HG02571 (cell line): ENCODE data around the gene SMC5.
"Not testable (repeated sequence)": the region's sequence is repeated elsewhere in the genome, so short reads cannot be mapped to it uniquely, and the experiment has no call there.

Source experiments
- ATAC-seq: cut with Tn5 transposase; IDR thresholded peaks from one replicate; pipeline ENCODE4 v1.9.1; 2021; ENCODE audit warnings: mild to moderate bottlenecking, moderate library complexity; ENCODE audit not compliant: unreplicated experiment

SMC5 gene

DNA sequence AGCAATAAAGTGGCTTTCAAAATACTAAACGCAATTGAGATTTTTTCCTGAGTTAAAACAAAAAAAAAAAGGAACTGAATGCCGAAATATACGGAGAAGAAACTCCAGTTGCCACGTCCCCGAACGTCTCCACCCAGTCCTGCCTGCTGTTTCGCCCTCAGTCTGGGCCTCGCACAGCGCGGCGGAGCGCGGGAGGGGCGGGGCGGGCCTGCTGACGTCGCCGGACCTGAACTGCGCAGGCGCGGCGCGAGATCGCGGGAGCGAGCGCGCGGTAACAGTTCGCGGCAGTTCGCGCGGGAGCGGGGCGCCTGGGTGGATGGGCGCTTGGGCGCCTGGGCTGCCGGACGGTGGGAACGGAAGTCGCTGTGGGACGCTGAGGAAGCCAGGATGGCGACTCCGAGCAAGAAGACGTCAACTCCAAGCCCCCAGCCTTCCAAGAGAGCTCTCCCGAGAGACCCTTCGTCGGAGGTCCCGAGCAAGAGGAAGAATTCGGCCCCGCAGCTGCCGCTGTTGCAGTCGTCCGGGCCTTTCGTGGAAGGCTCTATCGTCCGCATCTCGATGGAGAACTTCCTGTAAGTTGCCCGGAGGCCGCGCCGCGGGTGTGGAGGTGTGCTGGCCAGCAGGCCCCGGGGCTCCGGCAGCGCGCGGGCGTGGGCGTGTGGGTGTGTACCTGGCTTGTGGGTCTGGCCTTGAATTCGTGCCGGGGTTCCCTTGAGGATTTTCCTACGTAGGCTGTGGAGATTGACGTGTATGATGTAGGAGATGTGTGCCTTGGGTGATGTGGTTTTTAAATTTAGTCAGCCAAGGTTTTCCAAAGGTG, at the start of gene SMC5:
Gene SMC5, plus strand, starts transcription at position 287 of the 820 bp plus-strand sequence. Its CDS starts 101 bp downstream, at position 388.
- peak; percentile 85 for ATAC-seq

DNA sequence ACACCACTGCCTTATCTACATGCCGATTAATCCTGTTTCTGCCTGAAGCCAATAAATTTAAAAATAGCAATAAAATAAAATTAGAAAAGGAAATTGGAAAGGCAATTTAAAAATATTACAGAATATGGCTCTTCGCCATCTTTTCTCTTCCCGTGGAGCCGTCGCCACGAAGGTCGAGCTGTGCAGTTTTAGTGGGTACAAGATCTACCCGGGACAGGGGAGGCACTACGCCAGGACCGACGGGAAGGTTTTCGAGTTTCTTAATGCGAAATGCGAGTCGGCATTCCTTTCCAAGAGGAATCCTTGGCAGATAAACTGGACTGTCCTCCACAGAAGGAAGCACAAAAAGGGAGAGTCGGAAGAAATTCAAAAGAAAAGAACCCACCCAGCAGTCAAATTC, 41.7 kb upstream of the SMC5 start:
- ATAC-seq = no peak

DNA sequence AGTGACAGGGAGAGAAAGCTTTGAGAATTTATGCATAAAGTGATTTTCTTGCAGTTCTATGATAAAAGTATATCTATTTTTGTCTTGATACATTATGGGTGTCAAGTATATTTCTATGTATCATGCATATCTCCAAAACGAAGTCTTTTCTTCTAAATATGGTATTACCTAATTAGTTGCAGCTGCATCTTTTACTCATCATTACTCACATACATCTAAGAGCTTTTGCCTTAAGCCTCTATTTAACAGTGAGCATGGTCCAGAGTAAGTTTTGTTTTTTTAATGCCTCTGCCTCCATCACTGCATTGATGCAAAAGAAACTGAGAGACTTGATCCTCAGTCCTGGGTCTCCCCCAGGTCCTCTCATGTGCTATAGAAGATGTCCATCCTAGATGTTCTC, 40.0 kb upstream of the SMC5 start:
- no peak for ATAC-seq

DNA sequence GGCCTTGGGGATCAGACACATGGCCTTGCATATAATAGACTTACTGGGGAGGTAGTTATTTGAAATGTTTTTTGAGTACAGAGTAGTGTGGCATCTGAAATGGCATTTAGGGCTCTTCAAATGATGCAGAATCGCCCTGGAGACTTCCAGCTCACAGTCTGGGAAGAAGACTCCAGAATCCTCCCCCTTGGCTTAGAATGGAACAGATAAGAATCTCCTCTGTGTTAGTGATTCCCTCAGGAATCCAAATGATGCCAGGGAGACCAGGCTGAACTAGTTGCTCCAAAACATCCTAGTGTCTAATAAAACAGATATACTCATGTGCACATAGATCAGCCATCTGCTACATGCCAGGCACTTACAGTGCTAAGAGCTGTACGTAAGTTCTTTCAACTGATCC, 38.6 kb upstream of the SMC5 start:
- no peak for ATAC-seq

- ATAC-seq = no peak
Observed at GRCh38 chr9:70222354-70222753, 36.4 kb upstream of the SMC5 start.

DNA sequence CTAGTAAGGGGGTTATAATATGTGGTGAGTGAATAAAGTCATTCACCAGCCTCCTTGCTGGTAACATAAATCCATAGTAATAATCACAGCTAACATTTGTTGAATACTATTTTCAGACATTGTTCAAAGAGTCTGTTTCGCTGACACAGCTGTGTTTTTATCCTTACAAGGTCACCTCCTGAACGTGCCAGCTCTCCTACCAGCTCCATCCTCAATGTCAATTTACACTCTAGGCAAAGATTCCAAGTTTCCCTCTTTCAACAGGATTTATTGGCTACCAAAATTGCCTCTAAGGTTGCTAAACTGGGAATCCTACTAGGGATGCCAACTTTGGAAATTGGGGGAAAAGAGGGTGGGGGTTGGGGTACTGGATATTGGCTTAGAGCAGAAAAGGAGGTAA, 30.7 kb upstream of the SMC5 start:
- no peak for ATAC-seq

GRCh38 chr9:70228611-70229010, 30.2 kb upstream of the SMC5 start:
- no peak for ATAC-seq

GRCh38 chr9:70229026-70229425, 29.8 kb upstream of the SMC5 start:
- ATAC-seq = no peak

DNA sequence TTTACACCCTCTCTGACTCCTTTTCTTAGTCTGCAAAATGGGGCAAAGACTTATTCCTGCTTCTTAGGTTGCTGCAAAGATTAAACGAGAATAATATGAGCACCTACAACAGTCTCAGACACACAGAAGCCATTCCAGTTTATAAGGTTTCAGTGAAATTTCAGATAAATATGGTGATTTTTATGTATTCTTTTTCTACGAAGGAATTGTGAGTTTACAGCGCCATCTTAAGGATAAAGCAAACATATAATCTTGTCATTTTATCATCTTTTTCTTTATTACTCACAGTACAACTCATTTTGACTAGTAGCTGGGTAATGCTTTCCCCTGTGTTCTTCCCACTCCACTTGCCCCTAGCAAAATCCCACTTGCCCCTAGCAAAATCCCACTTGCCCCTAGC, 29.2 kb upstream of the SMC5 start:
- no peak for ATAC-seq

- no peak for ATAC-seq
Observed at GRCh38 chr9:70232476-70232875, 26.3 kb upstream of the SMC5 start.

- not testable (repeated sequence) for ATAC-seq
Observed at GRCh38 chr9:70234208-70234607, 24.6 kb upstream of the SMC5 start.

DNA sequence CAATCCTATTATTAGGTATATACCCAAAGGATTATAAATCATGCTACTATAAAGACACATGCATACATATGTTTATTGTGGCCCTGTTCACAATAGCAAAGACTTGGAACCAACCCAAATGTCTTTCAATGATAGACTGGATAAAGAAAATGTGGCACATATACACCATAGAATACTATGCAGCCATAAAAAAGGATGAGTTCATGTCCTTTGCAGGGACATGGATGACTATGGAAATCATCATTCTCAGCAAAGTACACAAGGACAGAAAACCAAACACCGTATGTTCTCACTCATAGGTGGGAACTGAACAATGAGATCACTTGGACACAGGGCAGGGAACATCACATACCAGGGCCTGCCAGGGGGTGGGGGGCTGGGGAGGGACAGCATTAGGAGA, 12.8 kb upstream of the SMC5 start:
- not testable (repeated sequence) for ATAC-seq

- no peak for ATAC-seq
Observed at GRCh38 chr9:70250221-70250620, 8.6 kb upstream of the SMC5 start.

DNA sequence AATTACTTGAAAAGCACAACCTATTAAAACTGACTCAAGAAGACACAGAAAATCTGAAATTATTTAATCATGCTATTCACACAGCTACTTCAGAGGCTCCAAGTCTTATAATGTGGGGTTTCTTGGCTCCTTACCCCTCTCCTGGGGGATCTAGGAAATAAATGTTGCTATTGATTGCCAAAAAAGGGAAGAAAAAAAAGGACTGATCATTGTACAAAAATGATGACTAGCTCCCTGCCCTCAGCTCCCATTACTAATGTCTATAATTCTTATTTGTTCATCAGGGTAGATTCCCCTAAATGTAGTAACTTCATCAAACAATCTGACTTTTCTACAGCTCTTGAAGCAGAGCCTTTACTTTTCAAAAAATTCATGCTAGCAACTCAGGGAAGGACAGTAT, 3.3 kb upstream of the SMC5 start:
- no peak for ATAC-seq

DNA sequence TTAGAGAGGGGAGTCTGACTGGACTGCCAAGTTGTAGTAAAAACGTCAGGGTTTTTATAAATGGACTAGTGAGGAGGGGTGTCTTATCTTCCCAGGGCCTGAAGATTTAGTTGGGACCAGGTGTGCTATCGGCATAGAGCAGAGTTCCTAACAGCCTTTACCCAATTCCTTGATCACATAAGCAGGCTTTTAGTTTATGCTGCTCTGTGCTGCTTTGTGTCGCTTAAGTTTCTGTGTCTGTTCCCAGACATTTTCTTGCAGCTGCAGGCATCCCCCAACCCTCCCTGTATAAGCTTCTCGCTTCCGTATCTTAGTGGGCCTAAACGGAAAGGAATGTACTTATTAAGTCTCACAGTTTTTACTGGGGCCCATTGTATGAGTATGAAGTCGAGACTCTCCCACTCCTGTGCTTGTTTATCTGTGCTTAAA, 2.6 kb upstream of the SMC5 start:
- ATAC-seq = no peak

DNA sequence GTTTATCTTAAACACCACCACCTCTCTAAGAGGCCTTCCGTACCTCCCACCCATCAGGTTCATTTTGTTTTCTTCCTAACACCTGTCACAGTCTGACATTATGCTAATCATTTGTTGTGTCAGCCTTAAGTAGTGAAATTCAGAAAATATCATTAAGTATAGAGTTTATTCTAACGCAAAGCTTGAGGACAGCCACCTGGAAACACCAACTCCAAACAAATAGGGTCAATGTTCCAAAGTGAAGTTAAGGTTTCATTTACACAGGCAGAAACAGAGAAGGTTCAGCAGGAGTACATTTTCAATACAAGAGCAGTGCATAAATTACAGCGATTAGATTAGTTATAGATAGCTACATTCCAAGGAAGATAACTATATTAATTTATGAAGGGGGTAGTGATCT, 1.3 kb upstream of the SMC5 start:
- ATAC-seq = no peak

DNA sequence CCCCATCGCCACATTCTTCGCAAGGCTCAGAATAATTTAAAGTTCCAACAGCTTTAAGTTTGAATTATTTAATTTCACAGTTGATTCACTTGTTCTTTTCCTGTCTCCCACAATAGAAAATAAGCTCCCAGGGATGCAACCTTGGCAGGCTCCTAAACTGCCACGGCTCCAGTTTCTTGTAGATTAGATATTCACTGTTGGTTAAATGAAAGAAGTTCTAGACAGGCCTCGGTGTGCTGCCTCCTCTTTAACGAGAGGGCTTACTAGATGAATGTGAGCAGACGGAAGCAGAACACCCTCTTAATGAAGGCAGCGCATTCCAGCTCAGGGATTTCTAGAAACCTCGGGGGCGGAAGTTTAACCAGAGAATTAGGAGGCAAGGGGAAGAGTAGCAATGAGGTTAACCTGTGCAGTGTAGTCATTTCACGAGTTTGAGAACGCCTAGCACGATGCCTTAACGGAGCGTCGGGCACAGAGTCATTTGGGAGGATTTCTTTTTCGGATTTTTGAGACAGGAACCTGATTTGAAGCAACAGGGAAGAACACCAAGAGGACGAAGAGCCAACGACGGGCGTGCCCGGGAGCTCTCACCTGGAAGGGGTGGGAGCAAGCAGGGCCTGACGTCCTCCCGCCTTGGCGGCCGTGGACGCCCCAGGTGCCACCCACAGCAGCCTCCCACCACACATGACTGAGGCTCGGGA, 637 bp upstream of the SMC5 start:
- ATAC-seq = peak; percentile 49

- ATAC-seq = no peak
Observed at GRCh38 chr9:70259512-70259802, 679 bp downstream of the SMC5 start.

DNA sequence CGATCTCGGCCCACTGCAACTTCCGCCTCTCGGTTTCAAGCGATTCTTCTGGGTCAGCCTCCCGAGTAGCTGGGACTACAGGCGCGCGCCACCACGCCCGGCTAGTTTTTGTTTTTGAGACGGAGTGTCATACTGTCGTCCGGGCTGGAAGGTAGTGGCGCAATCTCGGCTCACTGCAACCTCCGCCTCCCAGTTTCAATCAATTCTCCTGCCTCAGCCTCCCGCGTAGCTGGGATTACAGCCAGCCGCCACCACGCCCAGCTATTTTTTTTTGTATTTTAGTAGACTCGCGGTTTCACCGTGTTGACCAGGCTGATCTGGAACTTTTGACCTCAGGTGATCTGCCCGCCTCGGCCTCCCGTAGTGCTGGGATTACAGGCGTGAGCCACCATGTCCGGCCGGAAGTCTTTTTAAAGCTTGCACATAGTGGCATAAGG, 1.2 kb downstream of the SMC5 start:
- ATAC-seq = no peak

- ATAC-seq = no peak
Observed at GRCh38 chr9:70260606-70261005, 1.8 kb downstream of the SMC5 start.

- ATAC-seq = no peak
Observed at GRCh38 chr9:70261131-70261870, 2.5 kb downstream of the SMC5 start.

DNA sequence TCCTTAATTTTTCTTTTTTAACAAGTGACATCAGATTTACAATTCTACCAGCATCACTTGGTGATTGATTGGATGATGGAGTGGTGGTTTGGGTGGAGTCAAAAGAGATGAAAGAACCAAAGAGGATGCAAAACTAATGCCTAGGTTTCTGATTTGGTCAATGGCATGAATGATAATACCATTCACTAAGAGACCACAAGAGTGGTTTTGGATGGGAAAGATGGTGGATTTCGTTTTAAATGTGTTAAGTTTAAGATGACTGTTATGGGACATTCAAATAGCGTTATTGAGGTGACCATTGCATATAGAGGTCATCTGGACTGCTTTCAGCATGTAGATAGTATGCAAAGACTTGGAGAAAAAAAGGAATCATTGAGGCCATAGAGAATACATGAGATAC, 3.6 kb downstream of the SMC5 start:
- no peak for ATAC-seq
